Activated CD4-positive, alpha-beta T cell treated with anti-CD3 and anti-CD28 coated beads for 36 hours (primary cell): ENCODE data around the gene LYST. TPM values are rescaled to one million over a fixed set of nuclear protein-coding genes. Genes with fewer than 3 reads are reported as not detected.
A peak's percentile ranks its signal among the peaks of the same experiment; 100 is the strongest.

Source experiments
- ATAC-seq: fragments of 200-7000 bp; cut with Tn5 transposase; one replicate; pipeline ENCODE4 v1.10.0; 2021; ENCODE audit warnings: mild to moderate bottlenecking, moderate library complexity
- CTCF ChIA-PET: fragments of 350-600 bp; sonication (Branson Sonifier 250); formaldehyde crosslinking; loops from one replicate; lab custom pipeline; 2021; ENCODE audit warnings: antibody characterized with exemption; lab: Charles Lee
- POLR2A ChIA-PET: fragments of 350-600 bp; sonication (Branson Sonifier 250); formaldehyde crosslinking; loops from one replicate; lab custom pipeline; 2021; ENCODE audit warnings: antibody characterized with exemption, inconsistent platforms; lab: Charles Lee
- DNase-seq: peaks from one replicate; pipeline ENCODE4 v3.0.0-alpha.2; 2020
- H3K27ac Mint-ChIP-seq: one replicate; pipeline ENCODE4 v1.8.0; 2021; ENCODE audit warnings: mixed read lengths
- H3K27me3 Mint-ChIP-seq: one replicate; pipeline ENCODE4 v1.8.0; 2021; ENCODE audit warnings: mixed read lengths
- H3K36me3 Mint-ChIP-seq: one replicate; pipeline ENCODE4 v1.8.0; 2021; ENCODE audit warnings: low read depth, mixed read lengths
- H3K4me1 Mint-ChIP-seq: one replicate; pipeline ENCODE4 v1.8.0; 2021; ENCODE audit warnings: mixed read lengths
- H3K4me3 Mint-ChIP-seq: one replicate; pipeline ENCODE4 v1.8.0; 2021; ENCODE audit warnings: mild to moderate bottlenecking, moderate library complexity, mixed read lengths
- H3K9me3 Mint-ChIP-seq: one replicate; pipeline ENCODE4 v1.8.0; 2021; ENCODE audit warnings: low read depth, mixed read lengths
- intact Hi-C, 2 experiments: fragments of 100-400 bp; cut with DNase I in 1 of 2; cut with micrococcal nuclease in 1 of 2; formaldehyde crosslinking; loops; one replicate each; pipeline versions ENCODE4 v1.14.2 to v1.15.1; 2022 to 2024; cut with DNase I, micrococcal nuclease
- total RNA-seq, 2 experiments: library from RNA; stranded (reverse); gene quantifications; one replicate each; pipeline ENCODE4 v1.2.3, GENCODE V29; 2021

LYST gene
- total RNA-seq, 2 experiments from 2014 or later: 28.1 to 32.3 TPM

DNA sequence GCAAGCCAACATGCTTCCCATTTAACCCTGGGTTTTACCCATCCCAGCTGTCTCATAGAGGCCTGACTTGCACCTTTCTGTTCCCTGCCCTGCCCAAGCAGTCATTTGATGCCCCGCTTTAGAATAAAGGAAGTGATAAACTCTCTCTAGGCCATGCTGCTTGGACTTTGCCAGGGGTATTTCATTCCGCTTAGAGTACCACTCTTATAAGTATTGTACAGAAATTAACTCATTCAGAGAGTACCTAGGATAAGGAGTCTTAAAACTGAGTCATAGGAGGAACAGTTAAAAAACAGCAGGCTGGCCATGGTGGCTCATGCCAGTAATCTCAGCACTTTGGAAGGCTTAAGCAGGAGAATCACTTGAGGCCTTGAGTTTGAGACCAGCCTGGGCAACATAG lies 21.0 kb upstream of the LYST start:
- Mint-ChIP-seq H3K4me1 (peaks cover 46% of the 10 kb centered on the region), H3K27me3 (no peaks in the 10 kb centered on the region), H3K27ac (peak overlapping the region; percentile 84), H3K4me3 (peak overlapping the region; percentile 15), H3K36me3 (no peaks in the 10 kb centered on the region), H3K9me3 (no peaks in the 10 kb centered on the region)
- ATAC-seq (peak; percentile 45), DNase-seq (no peak)
- ChIA-PET CTCF (interaction anchor here (0.6 to 1.3 kb wide), 3 partner anchors 24 to 612 kb away, joined by 3 to 6 read pairs (median 6); no protein-coding TSS in a partner anchor), POLR2A (interaction anchor here (0.7 to 2.5 kb wide), 4 partner anchors 11 to 876 kb away, joined by 3 to 14 read pairs (median 6); no protein-coding TSS in a partner anchor)
- intact Hi-C loops: loop anchor here (1.0 to 5.0 kb wide), 12 partner anchors 11 to 385 kb away; partner anchors contain the start of gene B3GALNT2 (in 1 of the 2)

DNA sequence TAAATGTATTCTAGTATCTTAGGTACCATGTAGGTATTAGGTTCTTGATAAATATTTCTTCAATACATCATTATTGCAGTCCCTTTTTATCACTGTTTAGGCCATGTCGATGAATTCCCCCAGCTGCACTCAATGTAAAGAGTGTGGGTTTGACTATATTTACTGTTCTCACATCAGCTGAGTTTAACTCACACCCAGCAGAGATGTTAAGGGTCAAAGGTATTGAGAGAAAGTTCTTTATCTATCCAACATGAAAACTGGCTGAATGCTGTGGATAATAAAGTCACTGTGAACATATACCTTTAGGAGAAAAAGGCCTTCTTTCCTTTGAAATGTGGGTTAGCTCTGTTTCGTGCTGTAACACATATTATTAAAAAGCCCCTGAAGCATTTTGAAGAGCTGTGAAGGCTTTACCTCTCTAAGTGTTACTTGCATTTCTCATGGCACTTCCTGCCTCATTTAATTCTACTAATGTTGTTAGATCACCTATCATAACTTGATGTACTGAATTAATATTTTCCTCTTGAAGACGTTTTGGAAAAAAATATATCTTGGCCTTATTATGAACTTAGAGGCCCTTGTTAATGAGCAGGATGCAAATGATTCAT lies 19.1 kb upstream of the LYST start:
- ATAC-seq: no peak
- peaks cover 42% of the 10 kb centered on the region for H3K4me1 Mint-ChIP-seq

DNA sequence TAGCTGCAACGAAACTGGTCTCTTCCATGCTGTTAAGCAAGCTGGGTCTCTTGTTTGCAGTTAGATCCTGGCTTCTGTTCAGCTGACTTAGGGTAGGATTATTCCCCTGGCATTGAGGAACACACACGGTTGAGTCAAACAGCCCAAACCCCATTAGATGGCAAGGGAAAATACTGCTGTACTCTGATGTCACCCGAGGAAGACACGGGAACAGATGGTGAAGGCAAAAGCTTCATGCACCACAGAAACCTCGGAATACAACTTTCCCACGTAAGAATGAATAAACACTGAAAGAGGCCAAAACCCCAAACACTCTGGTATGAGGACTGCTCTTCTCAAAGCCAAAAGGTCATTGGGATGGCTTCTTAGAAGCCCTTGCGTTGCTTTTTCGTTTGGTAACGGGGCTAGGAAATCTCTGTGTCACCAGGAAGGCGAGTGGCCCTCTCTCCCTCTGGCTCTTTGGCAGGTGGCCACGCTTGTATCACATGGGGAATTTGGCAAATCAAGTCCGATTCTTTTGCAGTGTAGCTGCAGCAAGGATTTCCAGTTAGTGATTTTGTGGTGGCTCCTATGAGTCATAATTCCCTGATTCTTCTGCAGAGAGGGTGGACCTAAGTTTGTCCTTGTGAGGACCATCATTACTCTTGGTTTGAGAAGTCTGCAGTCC lies 16.7 kb upstream of the LYST start:
- CTCF ChIA-PET: interaction anchor here (0.7 to 1.8 kb wide), 4 partner anchors 8 to 41 kb away, joined by 3 to 5 read pairs (median 4); no protein-coding TSS in a partner anchor
- POLR2A ChIA-PET: interaction anchor here (0.7 to 1.0 kb wide), 2 partner anchors 25 to 147 kb away, joined by 3 read pairs; no protein-coding TSS in a partner anchor
- Mint-ChIP-seq H3K4me3 (peak overlapping the region; percentile 40), H3K27me3 (no peaks in the 10 kb centered on the region), H3K9me3 (no peaks in the 10 kb centered on the region), H3K27ac (peak overlapping the region; percentile 24), H3K4me1 (peaks cover 49% of the 10 kb centered on the region), H3K36me3 (no peaks in the 10 kb centered on the region)
- ATAC-seq: peak; percentile 3
- intact Hi-C loops: no loop called here
- DNase-seq: peak; percentile 57

More for the DNA sequence above, 19.1 kb upstream of the LYST start:
- Mint-ChIP-seq H3K27me3 (no peaks in the 10 kb centered on the region), H3K9me3 (no peaks in the 10 kb centered on the region), H3K27ac (peak overlapping the region; percentile 58), H3K36me3 (no peaks in the 10 kb centered on the region), H3K4me3 (no peak overlapping the region)
- intact Hi-C loops: loop anchor here in 1 of 2 experiments (5.0 kb wide), 2 partner anchors 87 to 383 kb away; partner anchors contain the start of gene B3GALNT2
- DNase-seq: no peak
- ChIA-PET CTCF (interaction anchor here (0.7 to 1.4 kb wide), 3 partner anchors 20 to 86 kb away, joined by 3 to 6 read pairs (median 4); no protein-coding TSS in a partner anchor), POLR2A (no interaction called here)

DNA sequence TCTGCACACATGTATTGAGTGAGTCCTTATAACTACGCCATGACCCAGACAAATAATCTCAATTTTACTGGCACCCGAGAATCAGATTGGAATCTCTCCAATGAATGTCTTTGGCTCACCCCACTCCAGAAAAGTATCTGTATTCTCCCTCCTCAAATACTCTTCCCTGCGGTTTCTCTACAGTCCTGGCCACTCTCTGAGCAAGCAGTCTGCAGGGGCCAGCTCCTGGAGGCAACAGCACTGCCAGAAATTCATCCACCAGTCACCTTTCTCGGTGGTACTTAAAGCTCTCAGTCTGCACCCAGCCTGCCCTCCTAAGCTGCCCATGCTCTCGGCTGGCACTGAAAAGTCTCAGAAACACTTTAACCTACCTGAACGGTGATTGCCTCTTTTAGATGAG lies 16.1 kb upstream of the LYST start:
- H3K4me3 Mint-ChIP-seq: peak overlapping the region; percentile 40

DNA sequence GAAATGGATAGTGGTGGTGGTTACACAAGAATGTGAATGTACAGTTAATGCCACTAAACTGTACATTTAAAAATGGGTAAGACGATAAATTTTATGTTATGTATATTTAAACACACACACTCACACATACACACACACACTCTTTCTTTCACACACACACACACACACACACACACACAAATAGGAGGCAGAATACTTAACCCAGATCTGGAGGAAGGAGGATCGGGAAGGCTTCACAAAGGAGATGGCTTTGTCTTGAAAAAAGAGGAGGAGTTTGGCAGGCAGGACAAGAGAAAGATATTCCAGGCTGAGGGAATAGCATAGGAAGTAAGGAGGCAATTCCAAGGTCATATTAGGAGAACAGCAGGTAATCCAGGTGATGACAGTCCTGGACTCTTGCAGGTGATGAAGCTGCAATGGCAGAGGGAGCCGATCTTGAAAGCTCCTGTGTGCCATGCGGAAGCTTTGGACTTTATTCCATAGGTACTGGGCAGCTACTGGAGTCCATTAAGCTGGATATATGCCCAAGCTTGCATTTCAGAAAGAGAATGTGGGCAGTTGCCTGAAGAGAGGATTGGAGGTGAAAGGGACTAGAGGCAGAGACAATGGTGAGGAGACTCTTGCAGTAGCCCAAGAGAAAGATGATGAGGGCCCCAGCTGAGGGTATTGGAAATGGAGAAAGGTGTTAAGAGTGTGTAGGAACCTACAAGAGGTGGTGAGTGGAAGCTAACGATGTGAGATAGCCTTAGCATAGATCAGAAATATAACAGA lies 15.4 kb upstream of the LYST start:
- intact Hi-C loops: no loop called here
- H3K27ac Mint-ChIP-seq: peak overlapping the region; percentile 24
- peaks cover 48% of the 10 kb centered on the region for H3K4me1 Mint-ChIP-seq
- ATAC-seq (no peak), DNase-seq (no peak)
- H3K9me3 Mint-ChIP-seq: no peaks in the 10 kb centered on the region
- CTCF ChIA-PET: interaction anchor here (1.3 to 1.8 kb wide), 2 partner anchors 25 to 73 kb away, joined by 3 to 4 read pairs; no protein-coding TSS in a partner anchor
- no peaks in the 10 kb centered on the region for H3K36me3 Mint-ChIP-seq
- POLR2A ChIA-PET: no interaction called here
- H3K27me3 Mint-ChIP-seq: no peaks in the 10 kb centered on the region
- peak overlapping the region; percentile 40 for H3K4me3 Mint-ChIP-seq

More for the DNA sequence above, 16.1 kb upstream of the LYST start:
- DNase-seq (no peak), ATAC-seq (no peak)
- no peaks in the 10 kb centered on the region for H3K36me3 Mint-ChIP-seq
- H3K27me3 Mint-ChIP-seq: no peaks in the 10 kb centered on the region
- peaks cover 49% of the 10 kb centered on the region for H3K4me1 Mint-ChIP-seq
- no peaks in the 10 kb centered on the region for H3K9me3 Mint-ChIP-seq
- ChIA-PET POLR2A (interaction anchor here (1.0 kb wide), 1 partner anchor 25 kb away, joined by 3 read pairs; no protein-coding TSS in a partner anchor), CTCF (interaction anchor here (1.2 to 1.8 kb wide), 2 partner anchors 10 to 25 kb away, joined by 4 to 5 read pairs; no protein-coding TSS in a partner anchor)
- H3K27ac Mint-ChIP-seq: peak overlapping the region; percentile 24
- intact Hi-C loops: no loop called here

DNA sequence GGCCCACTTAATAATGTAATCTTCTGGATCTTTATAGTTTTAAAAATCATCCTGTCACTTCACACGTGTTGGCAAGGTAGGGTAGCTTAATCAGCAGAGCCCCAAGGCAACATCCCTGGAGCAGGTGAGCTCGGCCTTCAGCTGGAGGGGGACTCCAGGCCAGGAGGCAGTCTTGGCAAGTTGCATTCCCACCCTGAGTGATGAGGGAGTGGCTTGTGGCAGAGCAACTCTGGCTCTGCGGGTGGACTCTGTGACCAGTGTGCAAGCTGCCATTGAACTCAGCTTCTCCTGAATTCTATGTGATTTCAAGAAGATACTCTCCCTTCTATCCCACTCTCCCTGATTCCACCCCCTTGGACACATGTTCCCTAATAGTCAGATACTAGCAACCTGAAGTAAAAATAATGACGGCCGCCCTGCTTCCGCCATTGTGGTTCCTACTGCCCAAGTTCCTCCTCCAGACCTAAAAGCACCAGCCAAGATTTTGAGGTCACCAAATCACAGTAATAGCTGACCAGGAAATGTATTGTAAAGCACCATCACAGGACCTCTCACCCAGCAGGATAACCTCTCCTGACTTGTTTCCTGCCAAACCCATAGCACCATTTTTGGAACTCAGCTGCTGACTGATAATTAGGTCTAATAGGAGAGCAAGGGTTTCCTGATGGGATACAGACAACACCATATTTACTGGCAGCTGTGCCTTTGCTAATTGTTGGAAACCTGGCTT lies 11.5 kb upstream of the LYST start:
- DNase-seq: no peak
- no peak overlapping the region for H3K27ac Mint-ChIP-seq
- ATAC-seq: no peak
- no peaks in the 10 kb centered on the region for H3K27me3 Mint-ChIP-seq
- POLR2A ChIA-PET: no interaction called here
- H3K4me3 Mint-ChIP-seq: no peak overlapping the region
- CTCF ChIA-PET: interaction anchor here (0.9 to 3.2 kb wide), 3 partner anchors 21 to 94 kb away, joined by 3 to 17 read pairs (median 3); no protein-coding TSS in a partner anchor
- H3K4me1 Mint-ChIP-seq: peaks cover 68% of the 10 kb centered on the region
- no peaks in the 10 kb centered on the region for H3K9me3 Mint-ChIP-seq
- intact Hi-C loops: loop anchor here in 1 of 2 experiments (10.0 kb wide), 1 partner anchor 1033 kb away; no protein-coding TSS in a partner anchor
- no peaks in the 10 kb centered on the region for H3K36me3 Mint-ChIP-seq

DNA sequence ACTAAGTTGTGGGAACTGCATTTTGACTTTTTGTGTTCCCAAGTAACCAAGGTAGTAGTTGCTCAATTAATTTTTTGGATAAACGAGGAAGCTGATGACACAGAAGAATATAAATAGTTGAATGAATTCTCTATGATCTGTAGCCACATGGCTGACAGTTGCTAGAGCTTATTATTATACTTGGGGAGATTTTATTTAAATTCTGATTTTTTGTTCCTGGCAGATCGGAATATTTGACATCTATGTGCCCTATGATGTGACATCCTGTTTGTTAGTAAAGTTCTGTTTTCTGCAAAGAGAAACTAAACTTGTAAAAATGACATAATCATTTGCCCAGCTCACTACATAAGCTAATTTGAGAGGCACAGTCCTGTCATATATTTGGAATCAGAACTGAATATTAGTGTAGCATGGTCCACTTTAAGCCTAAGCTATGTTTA lies 9.7 kb upstream of the LYST start:
- no peak for DNase-seq
- Mint-ChIP-seq H3K36me3 (no peaks in the 10 kb centered on the region), H3K4me3 (peak overlapping the region; percentile 11), H3K27ac (peak overlapping the region; percentile 78), H3K4me1 (peaks cover 79% of the 10 kb centered on the region), H3K9me3 (no peaks in the 10 kb centered on the region), H3K27me3 (no peaks in the 10 kb centered on the region)
- CTCF ChIA-PET: interaction anchor here (0.7 to 3.2 kb wide), 7 partner anchors 11 to 96 kb away, joined by 3 to 17 read pairs (median 4); no protein-coding TSS in a partner anchor
- intact Hi-C loops: loop anchor here (1.0 to 10.0 kb wide), 3 partner anchors 12 to 1032 kb away; no protein-coding TSS in a partner anchor
- ATAC-seq: peak; percentile 45
- POLR2A ChIA-PET: interaction anchor here (0.7 to 1.4 kb wide), 4 partner anchors 10 to 931 kb away, joined by 3 to 14 read pairs (median 7); partner anchors contain the start of gene LYST

DNA sequence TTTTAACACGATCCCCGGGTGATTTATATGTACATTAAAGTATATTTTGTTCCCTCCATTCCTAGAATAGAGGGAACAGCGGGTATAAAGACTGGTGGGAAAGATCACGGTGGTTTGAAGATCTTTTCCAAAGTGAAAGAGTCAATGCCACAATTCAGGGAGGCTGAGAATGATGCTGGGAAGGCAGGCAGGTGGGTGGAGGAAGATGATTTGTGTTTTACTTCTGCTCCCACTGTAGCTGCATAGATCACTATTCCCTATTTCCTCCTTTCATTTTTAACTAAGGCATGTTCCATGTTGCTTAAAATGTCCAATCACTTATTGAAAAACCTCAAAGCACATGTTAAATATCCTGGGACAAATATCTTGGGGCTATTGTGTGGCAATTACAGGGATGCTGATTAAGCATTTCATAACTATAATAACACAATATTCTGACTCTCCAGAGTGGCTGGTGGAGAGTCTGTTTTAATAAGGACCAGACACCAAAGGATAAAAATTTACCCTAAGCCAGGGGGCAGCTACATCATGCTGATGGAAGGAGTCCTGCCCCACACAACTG lies 8.4 kb upstream of the LYST start:
- no peak for ATAC-seq
- H3K27me3 Mint-ChIP-seq: no peaks in the 10 kb centered on the region
- H3K4me3 Mint-ChIP-seq: no peak overlapping the region
- POLR2A ChIA-PET: interaction anchor here (1.2 kb wide), 1 partner anchor 32 kb away, joined by 5 read pairs; no protein-coding TSS in a partner anchor
- CTCF ChIA-PET: interaction anchor here (0.9 to 3.2 kb wide), 2 partner anchors 9 to 18 kb away, joined by 4 to 17 read pairs; no protein-coding TSS in a partner anchor
- H3K4me1 Mint-ChIP-seq: peaks cover 78% of the 10 kb centered on the region
- intact Hi-C loops: loop anchor here in 1 of 2 experiments (10.0 kb wide), 1 partner anchor 1030 kb away; no protein-coding TSS in a partner anchor
- H3K27ac Mint-ChIP-seq: peak overlapping the region; percentile 78
- no peaks in the 10 kb centered on the region for H3K9me3 Mint-ChIP-seq
- H3K36me3 Mint-ChIP-seq: no peaks in the 10 kb centered on the region
- no peak for DNase-seq

DNA sequence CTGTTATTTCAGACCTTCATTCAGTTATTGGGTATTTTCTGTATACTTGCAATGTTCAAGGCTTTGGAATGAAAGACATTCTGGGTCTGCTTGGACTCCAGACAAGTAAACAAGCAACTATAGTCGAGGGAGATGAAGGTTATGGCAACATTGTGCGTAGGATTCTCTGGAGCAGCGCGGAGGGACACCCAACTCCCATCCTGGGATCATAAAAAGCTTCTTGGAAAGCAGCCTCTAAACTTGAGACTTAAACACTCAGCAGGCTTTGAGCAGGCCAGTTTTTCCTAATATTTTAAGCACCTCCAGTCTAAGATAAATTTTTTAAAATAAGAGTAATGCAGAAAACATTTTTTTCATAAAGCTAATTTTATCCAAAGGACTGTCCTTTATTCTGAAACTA lies 7.6 kb upstream of the LYST start:
- Mint-ChIP-seq H3K4me3 (no peak overlapping the region), H3K36me3 (no peaks in the 10 kb centered on the region), H3K4me1 (peaks cover 73% of the 10 kb centered on the region), H3K27me3 (no peaks in the 10 kb centered on the region), H3K27ac (peak overlapping the region; percentile 98), H3K9me3 (no peaks in the 10 kb centered on the region)
- POLR2A ChIA-PET: no interaction called here
- ATAC-seq (no peak), DNase-seq (no peak)
- CTCF ChIA-PET: interaction anchor here (0.7 kb wide), 1 partner anchor 97 kb away, joined by 4 read pairs; no protein-coding TSS in a partner anchor
- intact Hi-C loops: loop anchor here in 1 of 2 experiments (10.0 kb wide), 1 partner anchor 1029 kb away; no protein-coding TSS in a partner anchor
